HCT116 (cell line): ENCODE measurements around the gene PDE6A. TPM values are rescaled to one million over a fixed set of nuclear protein-coding genes. Genes with fewer than 3 reads are reported as not detected.

Source experiments
- ATAC-seq: fragments of 200-7000 bp; cut with Tn5 transposase; 2 replicates; pipeline ENCODE4 v1.9.1; 2020; ENCODE audit warnings: mild to moderate bottlenecking, moderate library complexity
- BruUV-seq: library from RNA; stranded (reverse); fragments of 400-500 nt; replicated peaks from 2 replicates; lab custom pipeline; 2021; lab: Mats Ljungman, UMichigan
- CTCF ChIA-PET: fragments of 300-600 bp; sonication (Branson Sonifier 250); formaldehyde crosslinking; loops from one replicate; lab custom pipeline; 2021; ENCODE audit warnings: antibody characterized with exemption; lab: Charles Lee
- POLR2A ChIA-PET: fragments of 300-600, 350-600 bp; sonication (Branson Sonifier 250); formaldehyde crosslinking; loops from one replicate; lab custom pipeline; 2021; ENCODE audit warnings: antibody characterized with exemption; lab: Charles Lee
- RAD21 ChIA-PET, 2 experiments: fragments of 300-600 bp; sonication (Branson Sonifier 250); formaldehyde crosslinking; loops; one replicate each; lab custom pipeline; 2023; ENCODE audit warnings: low total read pairs in 2 of 2; ENCODE audit not compliant: uncharacterized antibody in 2 of 2, unreplicated experiment in 2 of 2, low non-redundant PET in 1 of 2; lab: Charles Lee
- DNase-seq: peaks from one replicate; pipeline ENCODE4 v3.0.0-alpha.2; 2010; ENCODE audit warnings: low read depth, low spot score
- H2AFZ ChIP-seq: fragments of 200-600 bp; shearing (Covaris generic), sonication (generic); 2 replicates; pipeline ENCODE4 v1.6.1; 2017; ENCODE audit warnings: low read depth, mixed run types, mixed read lengths, antibody characterized with exemption, low read length; ENCODE audit not compliant: poor library complexity, severe bottlenecking
- H3K27ac ChIP-seq: 2 replicates; pipeline ENCODE4 v1.5.1; 2012; ENCODE audit warnings: low read depth, low read length
- H3K27me3 ChIP-seq: fragments of 200-600 bp; sonication (generic); 2 replicates; pipeline ENCODE4 v1.6.1; 2016; ENCODE audit warnings: mixed run types, low read length, mixed read lengths; ENCODE audit not compliant: insufficient read depth
- H3K36me3 ChIP-seq, 2 experiments: fragments of 200-500 bp in 1 of 2; fragments of 200-600 bp in 1 of 2; sonication (Bioruptor generic) in 1 of 2; sonication (generic) in 1 of 2; 2 replicates each; pipeline versions ENCODE4 v1.5.1 to v1.6.1; 2014 to 2016; ENCODE audit warnings: low read length in 2 of 2, inconsistent platforms in 1 of 2, mixed read lengths in 1 of 2, mixed run types in 1 of 2; ENCODE audit not compliant: insufficient read depth in 2 of 2, control insufficient read depth in 1 of 2
- H3K4me1 ChIP-seq, 2 experiments: fragments of 200-600 bp in 1 of 2; sonication (generic) in 1 of 2; 2 replicates each; pipeline versions ENCODE4 v1.5.1 to v1.6.1; 2012 to 2017; ENCODE audit warnings: low read length in 2 of 2, inconsistent platforms in 1 of 2, mild to moderate bottlenecking in 1 of 2, mixed read lengths in 1 of 2, mixed run types in 1 of 2, moderate library complexity in 1 of 2; ENCODE audit not compliant: insufficient read depth in 2 of 2, control insufficient read depth in 1 of 2
- H3K4me2 ChIP-seq: fragments of 200-600 bp; sonication (generic); 2 replicates; pipeline ENCODE4 v1.6.1; 2017; ENCODE audit warnings: mixed run types, low read length, mixed read lengths
- H3K4me3 ChIP-seq, 2 experiments: fragments of 200-600 bp in 1 of 2; sonication (generic) in 1 of 2; replicated peaks in 1 of 2; 2 replicates each; pipeline ENCODE4 v1.5.1; 2011 to 2016; ENCODE audit warnings: low read length in 2 of 2, control low read depth in 1 of 2, low read depth in 1 of 2, mild to moderate bottlenecking in 1 of 2, mixed read lengths in 1 of 2, mixed run types in 1 of 2
- H3K79me2 ChIP-seq: fragments of 200-600 bp; sonication (generic); 2 replicates; pipeline ENCODE4 v1.6.1; 2017; ENCODE audit warnings: mild to moderate bottlenecking, mixed run types, low read length, moderate library complexity, mixed read lengths; ENCODE audit not compliant: insufficient read depth
- H3K9ac ChIP-seq: fragments of 200-600 bp; sonication (generic); 2 replicates; pipeline ENCODE4 v1.6.1; 2016; ENCODE audit warnings: low read length, mixed read lengths
- H3K9me2 ChIP-seq: fragments of 200-600 bp; sonication (generic), shearing (Covaris generic); 2 replicates; pipeline ENCODE4 v1.6.1; 2017; ENCODE audit warnings: mixed run types, mild to moderate bottlenecking, moderate library complexity; ENCODE audit not compliant: insufficient read depth
- H3K9me3 ChIP-seq, 2 experiments: fragments of 200-500 bp in 1 of 2; fragments of 200-600 bp in 1 of 2; sonication (Bioruptor generic) in 1 of 2; sonication (generic) in 1 of 2; 2 replicates each; pipeline ENCODE4 v1.6.1; 2014 to 2017; ENCODE audit warnings: low read length in 2 of 2, mixed read lengths in 2 of 2, inconsistent platforms in 1 of 2, low read depth in 1 of 2, mild to moderate bottlenecking in 1 of 2, mixed run types in 1 of 2, moderate library complexity in 1 of 2; ENCODE audit not compliant: control insufficient read depth in 1 of 2, insufficient read depth in 1 of 2
- H4K20me1 ChIP-seq: fragments of 200-600 bp; sonication (generic), shearing (Covaris generic); 2 replicates; pipeline ENCODE4 v1.6.1; 2017; ENCODE audit warnings: mixed run types, mild to moderate bottlenecking, moderate library complexity; ENCODE audit not compliant: insufficient read depth
- ATF3 ChIP-seq: IDR thresholded peaks from 2 replicates; pipeline ENCODE4 v1.6.1; 2012
- CBX3 ChIP-seq: IDR thresholded peaks from 2 replicates; pipeline ENCODE4 v1.6.1; 2012; ENCODE audit warnings: low read depth
- CTCF ChIP-seq, 3 experiments: fragments of 200-600 bp in 1 of 3; sonication (generic) in 1 of 3; IDR thresholded peaks in 2 of 3; conservative IDR thresholded peaks in 1 of 3; 2 replicates each; pipeline ENCODE4 v1.5.1; 2012 to 2017; ENCODE audit warnings: low read depth in 2 of 3, low read length in 2 of 3, antibody characterized with exemption in 1 of 3, borderline replicate concordance in 1 of 3, control low read depth in 1 of 3, mild to moderate bottlenecking in 1 of 3, mixed read lengths in 1 of 3, mixed run types in 1 of 3, moderate library complexity in 1 of 3; ENCODE audit not compliant: insufficient read depth in 1 of 3
- EGR1 ChIP-seq: IDR thresholded peaks from 2 replicates; pipeline ENCODE4 v1.6.1; 2012; ENCODE audit warnings: low read depth
- ELF1 ChIP-seq: IDR thresholded peaks from 2 replicates; pipeline ENCODE4 v1.6.1; 2012; ENCODE audit warnings: low read depth, borderline replicate concordance
- EZH2phosphoT487 ChIP-seq: fragments of 200-600 bp; IDR thresholded peaks from 2 replicates; pipeline ENCODE4 v1.6.1; 2018; ENCODE audit warnings: antibody characterized with exemption, borderline replicate concordance
- JUND ChIP-seq: IDR thresholded peaks from 2 replicates; pipeline ENCODE4 v1.6.1; 2012
- MAX ChIP-seq: IDR thresholded peaks from 2 replicates; pipeline ENCODE4 v1.6.1; 2012
- POLR2A ChIP-seq: IDR thresholded peaks from 2 replicates; pipeline ENCODE4 v1.7.0; 2011; ENCODE audit warnings: borderline replicate concordance; ENCODE audit not compliant: insufficient read depth, insufficient read length; ENCODE audit errors: extremely low read depth
- POLR2AphosphoS5 ChIP-seq: IDR thresholded peaks from 2 replicates; pipeline ENCODE4 v1.6.1; 2011; ENCODE audit warnings: mild to moderate bottlenecking, low read depth, low read length, moderate library complexity
- RAD21 ChIP-seq: IDR thresholded peaks from 2 replicates; pipeline ENCODE4 v1.6.1; 2012; ENCODE audit warnings: low read depth, mild to moderate bottlenecking
- REST ChIP-seq: IDR thresholded peaks from 2 replicates; pipeline ENCODE4 v1.6.1; 2012; ENCODE audit warnings: low read depth
- SIN3A ChIP-seq: IDR thresholded peaks from 2 replicates; pipeline ENCODE4 v1.6.1; 2012; ENCODE audit warnings: low read depth
- SRF ChIP-seq: IDR thresholded peaks from 2 replicates; pipeline ENCODE4 v1.6.1; 2012; ENCODE audit warnings: low read depth
- YY1 ChIP-seq: IDR thresholded peaks from 2 replicates; pipeline ENCODE4 v1.6.1; 2011; ENCODE audit warnings: low read length, low read depth, moderate library complexity, mild to moderate bottlenecking; ENCODE audit not compliant: insufficient replicate concordance; ENCODE audit errors: extremely low read depth
- ZBTB33 ChIP-seq: IDR thresholded peaks from 2 replicates; pipeline ENCODE4 v1.6.1; 2011; ENCODE audit warnings: mild to moderate bottlenecking, low read length, moderate library complexity; ENCODE audit not compliant: insufficient replicate concordance; ENCODE audit errors: extremely low read depth
- ZFX ChIP-seq: fragments of 450-650 bp; IDR thresholded peaks from 2 replicates; pipeline ENCODE4 v1.6.1; 2017
- ZNF274 ChIP-seq: fragments of 200-500 bp; sonication (Bioruptor generic); IDR thresholded peaks from 2 replicates; pipeline ENCODE4 v1.6.1; 2014; ENCODE audit warnings: mild to moderate bottlenecking, low read depth, low read length, inconsistent platforms
- intact Hi-C: fragments of 100-400 bp; cut with micrococcal nuclease; formaldehyde crosslinking; loops from 2 replicates; pipeline ENCODE4 v1.10.0; 2022
- total RNA-seq: library from RNA; stranded (reverse); gene quantifications from one replicate; pipeline ENCODE4 v1.2.1, GENCODE V29; 2021; ENCODE audit not compliant: unreplicated experiment

The PDE6A gene
- total RNA-seq, 1 experiment from 2014 or later = not detected

- DNase-seq = no peak
- H2AFZ ChIP-seq = no peak overlapping the region
- H3K4me3 ChIP-seq = no peak overlapping the region
- no peaks in the 10 kb centered on the region for H3K9me3 ChIP-seq
- H3K27ac ChIP-seq = no peak overlapping the region
- CTCF ChIA-PET = interaction anchor here (1.2 to 3.1 kb wide), 3 partner anchors 13 to 154 kb away, joined by 4 to 9 read pairs (median 6); no protein-coding TSS in a partner anchor
- H3K4me2 ChIP-seq = no peak overlapping the region
- ATAC-seq = no peak
- H3K4me1 ChIP-seq = peaks cover 0 to 5% of the 10 kb centered on the region in 2 experiments; a peak in 1 of 4 replicates
- RAD21 ChIA-PET = interaction anchor here in 1 of 2 experiments (1.1 kb wide), 1 partner anchor 141 kb away, joined by 6 read pairs; no protein-coding TSS in a partner anchor
- no peaks in the 10 kb centered on the region for H3K79me2 ChIP-seq
- TF ChIP-seq CBX3 (no peak), REST (no peak), POLR2AphosphoS5 (no peak), CTCF (IDR thresholded peaks at IDR 0.05 in 2 of 3, conservative IDR thresholded peaks at IDR 0.05 in 1 of 3; ENCODE audit: borderline replicate concordance in 1 of 3, insufficient read depth in 1 of 3, low read depth in 2 of 3, low read length in 2 of 3) (no peak), ELF1 (no peak), RAD21 (no peak), ZFX (no peak), POLR2A (no peak), JUND (no peak), MAX (no peak), SRF (no peak), EZH2phosphoT487 (no peak), ZNF274 (no peak), SIN3A (no peak), ZBTB33 (no peak), EGR1 (no peak), YY1 (no peak), ATF3 (no peak)
- no peaks in the 10 kb centered on the region for H3K27me3 ChIP-seq
- H3K36me3 ChIP-seq = no peaks in the 10 kb centered on the region
- no peak overlapping the region for H3K9ac ChIP-seq
- no peaks in the 10 kb centered on the region for H4K20me1 ChIP-seq
- no TSS peak for BruUV-seq
- no peaks in the 10 kb centered on the region for H3K9me2 ChIP-seq
- POLR2A ChIA-PET = no interaction called here
- intact Hi-C loops = no loop called here
Observed at GRCh38 chr5:149820536-149821510, 123.8 kb downstream of the PDE6A start.
